Activated CD8-positive, alpha-beta memory T cell treated with anti-CD3 and anti-CD28 coated beads, Interleukin-2, amount 10 ng/mL, durations not matched to agents 7 days and 5 days (primary cell): ENCODE results near the gene CRABP2. TPM values are rescaled to one million over a fixed set of nuclear protein-coding genes. Genes with fewer than 3 reads are reported as not detected.

Source experiments
- ATAC-seq: fragments of 150-1000 bp; cut with Tn5 transposase; one replicate; pipeline ENCODE4 v1.10.0; 2021; ENCODE audit warnings: moderate library complexity
- CTCF ChIA-PET: fragments of 350-600 bp; sonication (Branson Sonifier 250); formaldehyde crosslinking; loops from one replicate; lab custom pipeline; 2021; ENCODE audit warnings: antibody characterized with exemption; lab: Charles Lee
- DNase-seq: peaks from one replicate; pipeline ENCODE4 v3.0.0-alpha.2; 2020
- H3K27ac Mint-ChIP-seq: one replicate; pipeline ENCODE4 v1.8.0; 2021; ENCODE audit warnings: mild to moderate bottlenecking, mixed read lengths
- H3K27me3 Mint-ChIP-seq: one replicate; pipeline ENCODE4 v1.8.0; 2021; ENCODE audit warnings: mixed read lengths
- H3K36me3 Mint-ChIP-seq: one replicate; pipeline ENCODE4 v1.8.0; 2021; ENCODE audit warnings: mild to moderate bottlenecking, mixed read lengths
- H3K4me1 Mint-ChIP-seq: one replicate; pipeline ENCODE4 v1.8.0; 2021; ENCODE audit warnings: mixed read lengths
- H3K4me3 Mint-ChIP-seq: one replicate; pipeline ENCODE4 v1.8.0; 2021; ENCODE audit warnings: mild to moderate bottlenecking, moderate library complexity, mixed read lengths
- H3K9me3 Mint-ChIP-seq: one replicate; pipeline ENCODE4 v1.8.0; 2022; ENCODE audit warnings: low read depth, mixed read lengths
- total RNA-seq, 2 experiments: library from RNA; stranded (reverse); gene quantifications; one replicate each; pipeline ENCODE4 v1.2.3, GENCODE V29; 2021

The CRABP2 gene
- total RNA-seq, 2 experiments from 2014 or later, result 1.4 to 1.9 TPM

GRCh38 chr1:156676114-156676819 lies 29.1 kb downstream of the CRABP2 start:
- no peak overlapping the region for H3K4me3 Mint-ChIP-seq
- H3K36me3 Mint-ChIP-seq, result no peaks in the 10 kb centered on the region
- peaks cover 93% of the 10 kb centered on the region for H3K27me3 Mint-ChIP-seq
- CTCF ChIA-PET, result interaction anchor here (0.8 to 14.8 kb wide), 9 partner anchors 11 to 125 kb away, joined by 3 to 185 read pairs (median 12); partner anchors contain the start of gene CRABP2
- no peaks in the 10 kb centered on the region for H3K9me3 Mint-ChIP-seq
- peaks cover 7% of the 10 kb centered on the region for H3K4me1 Mint-ChIP-seq
- DNase-seq (no peak), ATAC-seq (no peak)
- no peak overlapping the region for H3K27ac Mint-ChIP-seq

DNA sequence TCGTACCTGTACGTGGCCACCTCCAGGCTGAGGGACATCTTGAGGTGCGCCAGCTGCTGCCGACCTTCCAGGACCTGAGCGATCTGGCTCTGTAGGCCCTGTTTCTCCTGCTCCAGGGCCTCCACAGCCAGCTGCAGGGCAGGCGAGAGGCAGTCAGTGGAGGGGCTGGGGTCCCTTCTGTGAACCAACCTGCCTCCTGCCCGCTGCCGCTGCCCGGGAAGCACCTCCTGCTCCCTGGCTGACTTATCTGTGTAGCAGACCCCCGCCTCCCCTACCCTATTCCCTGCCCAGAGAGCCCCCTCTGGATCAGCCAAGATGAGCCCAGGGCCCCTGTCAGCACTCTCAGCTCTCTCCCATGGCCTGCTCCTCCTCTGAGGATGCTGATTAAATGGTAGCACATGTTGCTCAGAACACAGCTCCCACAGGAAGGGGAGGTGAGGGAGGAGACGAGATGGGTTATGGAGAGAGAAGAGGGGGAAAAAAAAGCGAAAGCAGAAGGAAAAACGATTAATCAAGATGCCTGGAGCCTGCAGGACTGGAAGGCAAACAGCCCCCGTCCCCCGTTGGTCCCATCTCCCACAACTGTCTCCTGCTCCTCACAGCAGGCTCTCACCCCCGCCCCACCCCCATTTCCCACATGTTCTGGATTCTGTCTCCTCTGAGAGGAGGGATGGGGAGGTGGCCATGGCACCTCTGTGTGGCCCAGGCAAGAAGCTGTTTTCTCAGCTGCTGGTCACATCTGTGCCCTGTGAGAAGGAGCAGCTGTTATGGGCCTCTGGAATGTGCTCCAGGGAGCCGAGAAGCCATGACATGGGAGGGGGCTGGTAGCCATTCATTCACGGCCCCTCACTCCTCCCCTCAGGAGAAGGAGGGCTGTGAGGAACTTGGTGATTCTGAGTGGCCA lies 29.9 kb downstream of the CRABP2 start:
- no peaks in the 10 kb centered on the region for H3K9me3 Mint-ChIP-seq
- DNase-seq (no peak), ATAC-seq (no peak)
- CTCF ChIA-PET, result interaction anchor here (0.9 to 14.8 kb wide), 7 partner anchors 14 to 55 kb away, joined by 4 to 185 read pairs (median 25); partner anchors contain the start of gene CRABP2
- H3K36me3 Mint-ChIP-seq, result no peaks in the 10 kb centered on the region
- H3K27ac Mint-ChIP-seq, result no peak overlapping the region
- peaks cover 89% of the 10 kb centered on the region for H3K27me3 Mint-ChIP-seq
- H3K4me3 Mint-ChIP-seq, result no peak overlapping the region
- peaks cover 7% of the 10 kb centered on the region for H3K4me1 Mint-ChIP-seq

- DNase-seq (no peak), ATAC-seq (no peak)
- Mint-ChIP-seq H3K4me1 (peaks cover 7% of the 10 kb centered on the region), H3K27ac (no peak overlapping the region), H3K4me3 (no peak overlapping the region), H3K9me3 (no peaks in the 10 kb centered on the region), H3K36me3 (no peaks in the 10 kb centered on the region), H3K27me3 (peaks cover 71% of the 10 kb centered on the region)
- CTCF ChIA-PET, result interaction anchor here (0.7 to 14.8 kb wide), 3 partner anchors 16 to 49 kb away, joined by 3 to 170 read pairs (median 82); no protein-coding TSS in a partner anchor
Observed at GRCh38 chr1:156673387-156674121, 31.8 kb downstream of the CRABP2 start.

GRCh38 chr1:156671804-156672203 lies 33.6 kb downstream of the CRABP2 start:
- ATAC-seq, result no peak

GRCh38 chr1:156670791-156671190 lies 34.6 kb downstream of the CRABP2 start:
- Mint-ChIP-seq H3K9me3 (no peaks in the 10 kb centered on the region), H3K27me3 (peaks cover 49% of the 10 kb centered on the region), H3K4me3 (no peak overlapping the region), H3K4me1 (peaks cover under 1% of the 10 kb centered on the region), H3K36me3 (no peaks in the 10 kb centered on the region), H3K27ac (no peak overlapping the region)
- CTCF ChIA-PET, result interaction anchor here (1.2 to 2.1 kb wide), 3 partner anchors 13 to 55 kb away, joined by 3 to 5 read pairs (median 4); no protein-coding TSS in a partner anchor
- ATAC-seq (no peak), DNase-seq (no peak)

More at GRCh38 chr1:156671804-156672203, 33.6 kb downstream of the CRABP2 start:
- Mint-ChIP-seq H3K36me3 (no peaks in the 10 kb centered on the region), H3K9me3 (no peaks in the 10 kb centered on the region), H3K27me3 (peaks cover 54% of the 10 kb centered on the region), H3K4me1 (no peaks in the 10 kb centered on the region), H3K4me3 (no peak overlapping the region), H3K27ac (no peak overlapping the region)
- CTCF ChIA-PET, result interaction anchor here (1.2 to 14.8 kb wide), 3 partner anchors 10 to 54 kb away, joined by 4 to 170 read pairs (median 5); no protein-coding TSS in a partner anchor
- no peak for DNase-seq

DNA sequence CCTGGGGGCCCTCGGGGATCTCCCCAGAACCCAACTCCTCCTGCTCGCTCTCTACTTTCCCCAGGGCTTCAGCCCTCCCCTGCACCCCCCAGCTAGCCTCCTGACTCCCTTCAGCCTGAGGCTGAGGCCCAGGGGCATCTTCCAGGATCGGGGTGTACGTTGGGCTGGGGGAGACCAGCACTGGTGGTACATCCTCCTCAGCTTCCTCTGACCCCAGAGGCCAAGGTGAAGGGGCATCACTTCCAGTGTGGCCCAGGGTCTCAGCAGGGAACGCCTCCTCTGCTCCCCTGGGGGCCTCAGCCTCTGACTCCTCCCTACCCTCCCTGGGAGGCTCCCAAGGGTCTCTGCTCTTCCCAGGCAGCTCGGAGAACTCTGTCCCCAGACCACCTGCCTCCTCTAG lies 35.0 kb downstream of the CRABP2 start:
- no peak overlapping the region for H3K27ac Mint-ChIP-seq
- DNase-seq, result no peak
- no peaks in the 10 kb centered on the region for H3K9me3 Mint-ChIP-seq
- H3K27me3 Mint-ChIP-seq, result peaks cover 49% of the 10 kb centered on the region
- CTCF ChIA-PET, result interaction anchor here (1.2 to 2.8 kb wide), 3 partner anchors 13 to 47 kb away, joined by 3 to 8 read pairs (median 4); no protein-coding TSS in a partner anchor
- peaks cover 4% of the 10 kb centered on the region for H3K4me1 Mint-ChIP-seq
- ATAC-seq, result no peak
- H3K36me3 Mint-ChIP-seq, result no peaks in the 10 kb centered on the region
- no peak overlapping the region for H3K4me3 Mint-ChIP-seq

DNA sequence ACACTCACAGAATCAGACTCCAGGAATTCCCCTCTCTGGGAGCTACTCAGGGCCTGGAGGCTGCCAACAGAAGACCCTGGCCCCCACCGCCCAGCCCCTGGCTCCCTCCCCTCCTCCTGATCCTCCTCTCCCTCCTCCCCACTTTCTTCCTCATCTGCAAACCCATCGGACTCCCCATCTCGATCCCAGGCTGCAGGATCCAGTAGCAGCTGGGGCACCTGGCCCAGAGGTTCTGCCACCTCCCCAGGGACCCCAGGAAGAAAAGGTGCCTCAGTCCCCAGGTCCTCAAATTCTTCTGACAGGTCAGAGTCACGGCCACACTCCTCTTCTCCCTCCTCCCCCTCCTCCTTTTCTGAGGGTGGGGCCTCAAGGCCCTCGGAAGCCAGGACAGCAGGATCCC lies 35.6 kb downstream of the CRABP2 start:
- H3K27me3 Mint-ChIP-seq, result peaks cover 44% of the 10 kb centered on the region
- CTCF ChIA-PET, result interaction anchor here (1.2 to 2.8 kb wide), 3 partner anchors 12 to 46 kb away, joined by 3 to 8 read pairs (median 4); no protein-coding TSS in a partner anchor
- H3K4me1 Mint-ChIP-seq, result peaks cover 8% of the 10 kb centered on the region
- no peaks in the 10 kb centered on the region for H3K36me3 Mint-ChIP-seq
- DNase-seq, result no peak
- no peaks in the 10 kb centered on the region for H3K9me3 Mint-ChIP-seq
- no peak overlapping the region for H3K4me3 Mint-ChIP-seq
- H3K27ac Mint-ChIP-seq, result no peak overlapping the region
- ATAC-seq, result no peak

GRCh38 chr1:156668801-156669637 lies 36.4 kb downstream of the CRABP2 start:
- peaks cover 13% of the 10 kb centered on the region for H3K4me1 Mint-ChIP-seq
- ATAC-seq (no peak), DNase-seq (no peak)
- peak overlapping the region; percentile 31 for H3K27ac Mint-ChIP-seq
- H3K9me3 Mint-ChIP-seq, result no peaks in the 10 kb centered on the region
- H3K4me3 Mint-ChIP-seq, result no peak overlapping the region
- H3K36me3 Mint-ChIP-seq, result no peaks in the 10 kb centered on the region
- H3K27me3 Mint-ChIP-seq, result peaks cover 39% of the 10 kb centered on the region
- CTCF ChIA-PET, result interaction anchor here (1.3 to 2.8 kb wide), 4 partner anchors 11 to 57 kb away, joined by 3 to 8 read pairs (median 6); no protein-coding TSS in a partner anchor

GRCh38 chr1:156667968-156668709 lies 37.2 kb downstream of the CRABP2 start:
- H3K9me3 Mint-ChIP-seq, result no peaks in the 10 kb centered on the region
- CTCF ChIA-PET, result interaction anchor here (1.1 to 2.8 kb wide), 4 partner anchors 10 to 58 kb away, joined by 3 to 8 read pairs (median 7); no protein-coding TSS in a partner anchor
- H3K4me1 Mint-ChIP-seq, result peaks cover 16% of the 10 kb centered on the region
- no peak for ATAC-seq
- peaks cover 30% of the 10 kb centered on the region for H3K27me3 Mint-ChIP-seq
- no peak for DNase-seq
- no peak overlapping the region for H3K4me3 Mint-ChIP-seq
- H3K36me3 Mint-ChIP-seq, result no peaks in the 10 kb centered on the region
- no peak overlapping the region for H3K27ac Mint-ChIP-seq

DNA sequence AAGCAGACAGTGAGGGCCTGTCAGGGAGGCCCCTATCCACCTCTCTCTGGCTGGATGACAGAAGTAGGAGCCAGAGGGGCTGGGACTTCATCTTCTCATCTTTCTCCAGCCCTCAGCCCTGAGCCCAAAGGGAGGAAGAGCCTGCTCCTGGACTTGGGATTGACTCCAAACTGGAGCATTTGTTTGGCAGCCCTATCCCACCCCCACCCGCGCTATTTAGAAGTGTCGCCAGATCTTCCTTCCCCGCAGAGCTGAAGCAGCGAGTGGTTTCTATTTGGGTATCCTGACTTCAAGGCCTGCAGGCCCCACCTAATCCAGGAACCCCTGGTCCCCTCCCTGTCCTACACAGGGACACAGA lies 37.8 kb downstream of the CRABP2 start:
- peaks cover 18% of the 10 kb centered on the region for H3K4me1 Mint-ChIP-seq
- H3K9me3 Mint-ChIP-seq, result no peaks in the 10 kb centered on the region
- DNase-seq (no peak), ATAC-seq (no peak)
- H3K36me3 Mint-ChIP-seq, result no peaks in the 10 kb centered on the region
- peaks cover 25% of the 10 kb centered on the region for H3K27me3 Mint-ChIP-seq
- H3K27ac Mint-ChIP-seq, result no peak overlapping the region
- CTCF ChIA-PET, result interaction anchor here (1.1 to 2.8 kb wide), 3 partner anchors 9 to 58 kb away, joined by 7 to 8 read pairs (median 7); no protein-coding TSS in a partner anchor
- no peak overlapping the region for H3K4me3 Mint-ChIP-seq

DNA sequence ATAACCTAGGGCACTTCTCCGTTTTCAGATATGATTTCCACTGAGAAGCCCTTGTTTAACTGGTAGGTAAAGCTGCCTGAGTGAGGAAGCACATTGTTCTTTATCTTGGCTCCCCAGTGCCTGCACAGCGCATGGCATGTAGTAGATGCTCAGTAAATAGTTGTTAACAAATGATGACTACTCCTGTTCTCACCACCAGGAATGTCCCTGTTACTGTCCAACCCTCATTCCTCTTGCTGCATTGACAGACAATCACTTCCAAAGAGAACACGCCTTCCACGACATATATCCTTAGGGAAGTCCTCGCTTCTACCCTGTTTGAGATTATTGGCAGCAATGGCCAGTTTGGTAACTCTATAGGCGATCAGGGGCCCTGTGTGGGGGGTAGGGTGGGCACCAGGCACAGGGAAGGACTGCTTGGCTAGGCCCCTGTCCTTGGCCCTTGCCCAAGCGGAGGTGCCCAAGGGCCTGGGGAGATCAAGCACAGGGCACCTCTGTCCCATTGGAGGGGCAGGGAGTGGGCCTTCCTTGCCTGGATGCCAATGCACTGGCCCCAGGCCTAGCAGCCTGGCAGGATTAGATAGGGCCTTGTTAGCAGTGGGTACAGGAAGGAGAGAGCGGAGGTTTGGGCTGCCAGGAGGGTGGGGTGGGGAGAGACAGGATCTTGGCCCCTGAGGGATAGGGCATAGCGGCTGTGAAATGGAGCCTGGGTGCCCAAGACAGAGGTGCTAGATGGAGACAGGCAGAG lies 38.3 kb downstream of the CRABP2 start:
- Mint-ChIP-seq H3K27me3 (peaks cover 19% of the 10 kb centered on the region), H3K36me3 (no peaks in the 10 kb centered on the region), H3K4me3 (no peak overlapping the region), H3K9me3 (no peaks in the 10 kb centered on the region), H3K27ac (no peak overlapping the region), H3K4me1 (peaks cover 22% of the 10 kb centered on the region)
- DNase-seq, result no peak
- no peak for ATAC-seq
- CTCF ChIA-PET, result interaction anchor here (1.1 to 12.6 kb wide), 6 partner anchors 8 to 59 kb away, joined by 4 to 340 read pairs (median 11); partner anchors contain the start of gene HAPLN2
